ENCODE data around the gene RIBC1.

GRCh38 chrX:53438832-53439230, 16.2 kb downstream of the RIBC1 start:
- TF ChIP-seq CTCF (IDR thresholded peaks at IDR 0.05 in 2 of 3, conservative IDR thresholded peaks at IDR 0.05 in 1 of 3; ENCODE audit: control insufficient read depth in 2 of 3, extremely low read depth in 1 of 3, insufficient read depth in 1 of 3, low read depth in 3 of 3, low read length in 3 of 3) (no peak), RAD21 (IDR thresholded peaks at IDR 0.05; ENCODE audit: insufficient read depth, low read depth, low read length) (no peak), POLR2A (IDR thresholded peaks at IDR 0.05; ENCODE audit: low read depth, low read length) (no peak), MYC (IDR thresholded peaks at IDR 0.05; ENCODE audit: insufficient read depth, insufficient read length, insufficient replicate concordance, low read length, severe bottlenecking) (no peak), NBN (IDR thresholded peaks at IDR 0.05) (no peak)
- TF ChIP-seq, protein P1, sequence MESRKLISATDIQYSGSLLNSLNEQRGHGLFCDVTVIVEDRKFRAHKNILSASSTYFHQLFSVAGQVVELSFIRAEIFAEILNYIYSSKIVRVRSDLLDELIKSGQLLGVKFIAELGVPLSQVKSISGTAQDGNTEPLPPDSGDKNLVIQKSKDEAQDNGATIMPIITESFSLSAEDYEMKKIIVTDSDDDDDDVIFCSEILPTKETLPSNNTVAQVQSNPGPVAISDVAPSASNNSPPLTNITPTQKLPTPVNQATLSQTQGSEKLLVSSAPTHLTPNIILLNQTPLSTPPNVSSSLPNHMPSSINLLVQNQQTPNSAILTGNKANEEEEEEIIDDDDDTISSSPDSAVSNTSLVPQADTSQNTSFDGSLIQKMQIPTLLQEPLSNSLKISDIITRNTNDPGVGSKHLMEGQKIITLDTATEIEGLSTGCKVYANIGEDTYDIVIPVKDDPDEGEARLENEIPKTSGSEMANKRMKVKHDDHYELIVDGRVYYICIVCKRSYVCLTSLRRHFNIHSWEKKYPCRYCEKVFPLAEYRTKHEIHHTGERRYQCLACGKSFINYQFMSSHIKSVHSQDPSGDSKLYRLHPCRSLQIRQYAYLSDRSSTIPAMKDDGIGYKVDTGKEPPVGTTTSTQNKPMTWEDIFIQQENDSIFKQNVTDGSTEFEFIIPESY (IDR thresholded peaks at IDR 0.05), result no peak
